Measurements from ENCODE around the gene KRTAP17-1.

DNA sequence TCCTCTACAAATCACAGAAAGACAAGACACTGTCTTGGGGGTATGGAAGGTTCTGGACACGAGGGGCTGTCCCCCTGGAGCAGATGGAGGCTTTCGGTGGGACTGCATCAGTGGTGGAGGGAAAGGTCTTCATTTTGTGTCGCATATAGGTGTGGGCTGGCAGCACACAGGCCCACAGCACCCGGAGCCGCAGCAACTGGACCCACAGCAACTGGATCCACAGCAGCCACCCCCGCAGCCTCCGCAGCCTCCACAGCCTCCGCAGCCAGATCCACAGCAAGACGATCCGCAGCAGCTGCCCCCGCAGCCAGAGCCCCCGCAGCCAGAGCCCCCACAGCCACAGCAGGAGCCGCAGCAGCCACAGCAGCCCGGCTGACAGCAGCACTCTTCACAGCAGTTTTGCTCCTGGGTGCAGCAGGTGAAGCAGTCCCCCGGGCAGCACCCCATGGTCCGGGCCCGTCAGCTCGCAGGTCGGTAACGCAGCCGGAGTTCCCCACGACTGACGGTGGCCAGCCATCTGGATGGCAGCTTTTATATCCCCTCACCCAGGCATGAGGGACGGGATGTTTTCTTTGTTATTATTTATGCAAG, at the start of gene KRTAP17-1:
- TF ChIP-seq, protein P1, sequence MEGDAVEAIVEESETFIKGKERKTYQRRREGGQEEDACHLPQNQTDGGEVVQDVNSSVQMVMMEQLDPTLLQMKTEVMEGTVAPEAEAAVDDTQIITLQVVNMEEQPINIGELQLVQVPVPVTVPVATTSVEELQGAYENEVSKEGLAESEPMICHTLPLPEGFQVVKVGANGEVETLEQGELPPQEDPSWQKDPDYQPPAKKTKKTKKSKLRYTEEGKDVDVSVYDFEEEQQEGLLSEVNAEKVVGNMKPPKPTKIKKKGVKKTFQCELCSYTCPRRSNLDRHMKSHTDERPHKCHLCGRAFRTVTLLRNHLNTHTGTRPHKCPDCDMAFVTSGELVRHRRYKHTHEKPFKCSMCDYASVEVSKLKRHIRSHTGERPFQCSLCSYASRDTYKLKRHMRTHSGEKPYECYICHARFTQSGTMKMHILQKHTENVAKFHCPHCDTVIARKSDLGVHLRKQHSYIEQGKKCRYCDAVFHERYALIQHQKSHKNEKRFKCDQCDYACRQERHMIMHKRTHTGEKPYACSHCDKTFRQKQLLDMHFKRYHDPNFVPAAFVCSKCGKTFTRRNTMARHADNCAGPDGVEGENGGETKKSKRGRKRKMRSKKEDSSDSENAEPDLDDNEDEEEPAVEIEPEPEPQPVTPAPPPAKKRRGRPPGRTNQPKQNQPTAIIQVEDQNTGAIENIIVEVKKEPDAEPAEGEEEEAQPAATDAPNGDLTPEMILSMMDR (conservative IDR thresholded peaks at IDR 0.05 in 1 of 2, IDR thresholded peaks at IDR 0.05 in 1 of 2; ENCODE audit: extremely low read depth in 1 of 2, insufficient read depth in 1 of 2, low read depth in 1 of 2, low read length in 2 of 2): no peak
- no peak for TF ChIP-seq EZH2 (IDR thresholded peaks at IDR 0.05; ENCODE audit: borderline replicate concordance, low read length)

Measured in mammary epithelial cell (primary cell).